HG03108 (cell line): ENCODE data around the gene ADAM8.

Source experiments
- ATAC-seq: cut with Tn5 transposase; IDR thresholded peaks from one replicate; pipeline ENCODE4 v1.9.1; 2021; ENCODE audit warnings: moderate library complexity; ENCODE audit not compliant: unreplicated experiment

Gene ADAM8

DNA sequence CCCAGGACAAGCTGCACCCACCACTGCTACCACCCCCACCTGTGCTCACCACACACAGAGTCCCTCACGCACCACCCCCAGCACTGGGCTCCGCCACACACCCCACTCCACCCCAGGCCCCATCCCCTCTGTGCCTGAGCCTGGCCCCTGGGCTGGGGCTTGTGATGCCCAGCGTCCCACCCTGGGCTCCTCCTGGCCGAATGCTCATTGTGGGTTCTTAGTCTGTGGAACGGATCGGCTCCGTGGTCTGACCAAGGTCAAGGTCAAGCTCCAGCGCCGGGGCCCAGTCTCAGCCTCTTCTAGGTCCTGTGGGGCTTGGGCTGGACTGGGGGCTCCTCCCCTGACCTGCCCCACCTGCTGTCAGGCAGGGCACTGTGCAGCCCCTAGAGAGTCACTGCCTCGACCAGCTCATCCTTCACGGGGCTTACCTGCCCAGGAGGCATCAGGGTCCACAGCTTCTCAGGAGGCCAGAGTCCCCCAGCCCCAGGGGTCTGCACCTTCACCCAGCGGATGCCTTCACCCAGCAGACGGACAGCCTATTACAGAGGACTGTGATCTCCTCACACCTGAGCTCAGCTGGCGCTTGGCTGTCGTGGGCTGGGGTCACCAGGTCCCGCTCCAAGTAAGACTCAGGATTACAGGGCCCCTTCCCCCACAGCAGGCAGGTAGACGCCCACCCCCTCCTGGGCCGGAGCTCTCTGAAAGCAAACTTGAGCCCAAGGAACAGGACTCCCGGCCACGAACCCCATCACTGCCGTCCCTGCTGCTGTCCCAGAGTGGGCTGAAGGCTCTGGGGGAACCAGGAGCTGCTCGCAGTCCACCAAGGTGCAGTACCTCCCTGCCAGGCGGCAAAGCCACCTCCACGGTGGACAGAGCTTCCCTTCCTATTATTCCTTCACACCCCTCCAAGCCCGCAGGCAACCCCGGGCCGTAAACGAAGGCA, 61.9 kb downstream of the ADAM8 start:
- no peak for ATAC-seq

DNA sequence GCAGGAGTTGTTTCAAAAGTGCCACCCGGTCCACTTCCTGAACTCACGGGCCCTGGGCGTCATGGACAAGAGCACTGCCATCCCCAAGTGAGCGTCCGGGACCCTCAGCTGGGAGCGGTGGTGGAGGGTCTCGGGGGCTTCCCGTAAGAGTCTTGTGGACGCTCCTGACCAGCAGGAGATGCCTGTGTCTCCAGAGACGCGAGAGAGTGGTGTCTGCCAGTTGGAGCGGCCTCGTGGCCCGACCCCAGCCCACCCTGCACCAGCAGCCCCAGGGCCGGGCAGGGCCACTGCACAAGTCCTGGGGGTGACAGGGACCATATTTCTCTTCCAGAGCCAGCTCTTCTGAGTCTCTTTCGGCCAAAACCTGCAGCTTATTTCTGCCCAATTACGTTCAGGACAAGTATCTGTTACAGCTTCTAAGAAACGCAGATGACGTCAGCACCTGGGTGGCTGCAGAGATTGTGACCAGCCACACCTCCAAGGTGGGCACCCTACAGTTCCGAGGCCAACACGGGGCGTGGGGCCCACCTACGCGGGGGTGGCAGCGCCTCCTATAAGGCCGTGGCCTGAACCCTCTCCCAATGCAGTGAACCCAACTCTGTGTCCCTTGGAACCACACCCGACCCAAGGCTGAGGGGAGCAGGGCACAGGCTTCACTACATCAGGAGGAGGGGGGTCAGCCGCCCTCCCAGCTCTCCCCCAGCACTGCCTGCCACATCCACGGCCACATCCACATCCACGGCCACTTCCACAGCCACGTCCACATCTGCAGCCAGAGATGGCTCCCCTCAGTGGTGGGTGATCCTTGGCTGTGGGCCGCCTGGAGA, 62.8 kb downstream of the ADAM8 start:
- ATAC-seq, result no peak

DNA sequence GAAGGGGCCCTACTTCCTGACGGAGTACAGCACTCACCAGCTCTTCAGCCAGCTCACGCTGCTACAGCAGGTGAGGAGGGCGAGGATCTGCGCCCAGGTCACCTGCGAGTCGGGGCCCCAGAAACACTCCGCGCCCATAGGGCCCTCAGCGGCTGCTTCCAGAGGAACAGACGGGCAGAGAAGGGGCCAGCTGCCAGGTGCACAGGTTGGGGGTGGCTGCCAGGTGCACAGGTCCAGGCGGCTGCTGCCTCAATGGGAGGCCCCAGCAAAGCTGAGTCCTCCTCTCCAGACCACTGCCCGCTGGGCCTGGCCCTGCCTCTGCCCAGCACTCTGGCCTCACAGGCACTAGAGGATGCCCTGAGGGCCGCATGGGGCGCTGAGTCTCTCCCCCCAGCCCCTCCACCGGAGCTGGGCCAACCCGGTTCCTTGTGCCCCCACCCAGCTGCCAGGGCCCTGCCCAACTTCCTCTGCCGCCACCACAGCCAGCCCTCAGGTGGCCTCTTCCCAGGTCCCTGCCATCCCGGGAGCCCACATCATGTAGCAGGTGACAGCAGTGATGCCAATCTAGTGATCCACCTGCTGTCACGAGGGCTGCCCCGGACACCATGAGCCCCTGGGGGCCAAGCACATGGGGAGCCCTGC, 63.7 kb downstream of the ADAM8 start:
- ATAC-seq, result no peak
